NCI-H82 treated with DMSO at 0.1 percent for 48 hours (cell line): Measurements from ENCODE around the gene DNAH8.
A peak's percentile ranks its signal among the peaks of the same experiment; 100 is the strongest.
"Not testable (repeated sequence)": the region's sequence is repeated elsewhere in the genome, so short reads cannot be mapped to it uniquely, and the experiment has no call there.

Experiments
- DNase-seq: peaks from one replicate; lab custom pipeline; 2025; ENCODE audit not compliant: unreplicated experiment; lab: John Stamatoyannopoulos, UW

Gene DNAH8

GRCh38 chr6:38697846-38698245 lies 17.3 kb upstream of the DNAH8 start:
- DNase-seq = no peak

- not testable (repeated sequence) for DNase-seq
Observed at GRCh38 chr6:38699702-38700101, 15.4 kb upstream of the DNAH8 start.

DNA sequence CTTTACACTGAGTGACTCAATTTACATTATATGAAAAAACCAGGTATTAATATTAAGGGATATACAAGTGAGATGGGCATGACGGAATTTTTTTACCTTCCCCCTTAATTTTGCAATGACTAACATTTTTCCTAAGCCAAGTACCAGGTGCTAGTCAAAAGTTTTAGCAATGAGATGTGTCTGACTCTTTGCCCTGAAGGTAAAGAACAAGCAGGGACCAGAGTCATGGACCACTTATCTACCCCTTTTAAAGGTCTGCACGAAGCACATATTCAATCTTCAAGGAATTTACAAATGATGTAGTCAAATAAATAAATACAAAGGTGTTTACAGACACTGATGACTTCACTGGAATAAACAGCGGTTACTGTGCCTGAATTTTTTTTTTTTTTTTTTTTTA lies 13.6 kb upstream of the DNAH8 start:
- DNase-seq = no peak

GRCh38 chr6:38702558-38703397 lies 12.3 kb upstream of the DNAH8 start, which contains the start of gene GLO1:
GLO1 (minus strand) TSS chr6:38703145; CDS start chr6:38703054, 91 bp downstream.
- DNase-seq = peak; percentile 84

DNA sequence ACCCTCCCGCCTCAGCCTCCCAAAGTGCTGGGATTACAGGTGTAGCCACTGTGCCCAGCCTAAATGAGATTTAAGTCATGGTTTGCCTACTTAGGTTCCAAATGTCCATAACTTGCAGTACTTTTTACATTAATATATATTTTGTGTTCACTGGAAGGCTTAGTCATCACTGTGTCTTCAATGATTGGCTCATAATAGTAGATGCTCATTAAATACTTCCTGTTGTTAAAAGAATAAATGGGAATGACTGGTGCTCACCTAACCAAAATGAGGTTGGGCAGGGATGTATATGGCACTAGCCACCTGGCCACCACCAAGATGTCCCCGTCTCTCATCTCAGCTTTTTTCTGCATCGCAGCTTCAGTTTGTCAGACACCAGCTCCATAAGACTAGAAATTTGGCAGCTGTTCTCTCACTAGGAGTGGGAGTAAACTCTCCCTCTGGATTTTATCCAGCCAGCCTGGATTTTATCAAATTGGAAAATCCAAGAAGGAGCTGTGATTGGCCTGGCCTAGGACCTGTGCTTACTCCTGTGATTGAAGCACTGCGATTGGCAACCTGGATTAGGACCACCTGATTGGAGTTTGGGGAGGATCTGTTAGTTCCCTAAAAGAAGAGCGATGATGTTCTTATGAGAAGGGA lies 11.0 kb upstream of the DNAH8 start:
- no peak for DNase-seq

DNA sequence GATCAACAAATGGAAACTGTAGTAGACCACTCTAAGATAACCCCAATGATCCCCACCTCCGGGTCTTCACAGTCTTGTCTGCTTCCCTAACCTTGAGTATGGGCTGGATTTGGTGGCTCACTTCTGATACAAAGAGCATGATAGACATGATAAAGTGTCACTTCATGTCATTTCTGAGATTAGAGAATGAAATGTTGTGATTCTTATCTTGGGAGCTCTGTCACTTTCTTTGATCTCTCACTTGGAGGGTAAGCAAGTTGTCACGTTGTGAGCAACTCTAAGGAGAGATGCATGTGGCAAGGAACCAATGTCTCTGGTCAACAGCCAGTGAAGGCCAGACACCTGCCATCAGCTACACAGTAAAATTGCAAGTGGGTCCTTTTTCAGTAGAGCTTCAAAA lies 9.2 kb upstream of the DNAH8 start:
- DNase-seq = no peak

GRCh38 chr6:38708496-38708895 lies 6.6 kb upstream of the DNAH8 start:
- no peak for DNase-seq

GRCh38 chr6:38713812-38714211 lies 1.3 kb upstream of the DNAH8 start:
- DNase-seq = no peak

DNA sequence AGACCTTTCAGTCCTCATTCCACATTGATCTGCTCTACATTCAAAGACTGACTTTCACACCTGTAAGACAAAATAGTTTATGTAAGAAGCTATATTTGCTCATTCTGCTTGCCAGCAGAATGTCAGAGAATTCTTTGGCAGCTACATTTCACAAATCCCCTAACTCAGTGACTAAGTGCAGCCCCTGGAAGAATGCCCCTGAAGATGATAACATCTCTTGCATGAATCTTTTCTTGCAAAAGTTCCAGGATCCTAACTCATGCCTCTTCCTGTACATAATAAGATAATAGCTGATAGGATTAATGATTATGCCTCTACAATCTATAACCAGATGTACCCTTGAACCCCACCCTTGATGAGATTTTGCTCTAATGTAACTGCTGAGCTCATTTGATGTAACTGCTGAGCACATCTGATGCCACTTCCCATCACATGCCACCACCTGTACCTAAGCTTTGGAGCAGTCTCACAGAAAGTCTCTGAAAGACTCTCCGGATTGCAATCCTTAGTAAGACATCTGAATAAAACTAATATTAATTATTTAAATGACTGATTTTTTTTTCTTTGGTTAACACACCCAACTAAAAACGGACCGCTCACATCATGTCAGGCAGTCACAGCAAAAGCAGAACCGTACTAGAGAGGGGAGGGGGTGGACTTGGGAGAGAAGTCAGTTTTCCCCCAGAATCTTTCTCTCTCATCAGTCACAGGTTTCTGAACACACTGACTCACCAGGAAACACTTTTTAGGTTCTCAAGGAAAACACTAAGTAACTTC lies 684 bp upstream of the DNAH8 start:
- no peak for DNase-seq

DNA sequence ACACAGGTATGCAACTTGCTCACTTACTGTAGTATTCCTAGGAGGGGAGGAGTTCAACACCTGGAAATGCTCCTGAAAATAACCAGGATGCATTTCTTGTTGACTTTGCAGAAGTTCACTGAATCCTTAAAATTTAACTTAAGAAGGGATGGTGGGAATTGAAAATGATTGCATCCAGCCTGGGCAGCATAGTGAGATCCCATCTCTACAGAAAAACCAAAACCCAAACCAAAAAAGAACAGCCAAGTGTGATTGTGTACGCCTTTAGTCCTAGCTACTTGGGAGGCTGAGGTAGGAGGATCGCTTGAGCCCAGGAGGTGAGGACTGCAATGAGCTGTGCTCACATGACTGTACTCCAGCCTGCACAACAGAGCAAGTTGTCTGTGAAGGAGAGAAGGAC lies 1.7 kb downstream of the DNAH8 start:
- DNase-seq = no peak

DNA sequence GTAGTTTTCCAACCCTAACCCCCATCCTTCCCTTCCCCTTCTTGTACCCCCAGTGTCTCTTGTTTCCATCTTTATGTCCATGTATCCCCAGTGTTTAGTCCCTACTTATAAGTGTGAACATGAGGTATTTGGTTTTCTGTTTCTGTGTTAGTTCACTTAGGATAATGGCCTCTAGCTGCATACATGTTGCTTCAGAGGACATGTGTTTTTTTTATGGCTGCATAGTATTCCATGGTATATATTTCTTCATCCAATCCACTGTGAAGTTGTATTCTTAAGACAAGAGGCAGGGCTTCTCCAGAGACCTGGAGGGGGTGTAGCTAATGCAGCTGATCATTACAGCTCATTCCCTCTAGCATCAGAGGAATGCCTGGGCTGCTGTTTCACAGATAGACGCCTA lies 4.2 kb downstream of the DNAH8 start:
- DNase-seq = no peak

DNA sequence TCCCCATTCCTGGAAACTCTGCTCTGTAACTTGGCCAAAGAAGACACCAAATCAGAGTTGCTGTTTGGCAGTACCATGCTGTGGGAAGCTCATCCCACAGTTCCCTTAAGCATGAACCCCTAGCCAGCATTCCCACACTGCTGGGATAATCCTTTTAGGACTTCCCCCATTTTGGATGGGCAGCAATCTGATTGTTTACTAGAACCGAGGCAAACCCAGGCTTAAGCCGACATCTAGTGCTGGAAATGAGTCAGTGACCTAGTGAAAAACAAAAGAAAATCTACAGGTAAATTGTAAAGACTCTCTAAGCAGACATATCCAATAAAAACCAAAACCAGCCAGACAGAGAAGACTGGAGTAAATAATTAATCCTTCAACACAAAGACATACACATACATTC lies 5.2 kb downstream of the DNAH8 start:
- DNase-seq = peak; percentile 25

GRCh38 chr6:38722038-38722437 lies 6.9 kb downstream of the DNAH8 start:
- DNase-seq = no peak

- DNase-seq = no peak
Observed at GRCh38 chr6:38722727-38723334, 7.7 kb downstream of the DNAH8 start.

DNA sequence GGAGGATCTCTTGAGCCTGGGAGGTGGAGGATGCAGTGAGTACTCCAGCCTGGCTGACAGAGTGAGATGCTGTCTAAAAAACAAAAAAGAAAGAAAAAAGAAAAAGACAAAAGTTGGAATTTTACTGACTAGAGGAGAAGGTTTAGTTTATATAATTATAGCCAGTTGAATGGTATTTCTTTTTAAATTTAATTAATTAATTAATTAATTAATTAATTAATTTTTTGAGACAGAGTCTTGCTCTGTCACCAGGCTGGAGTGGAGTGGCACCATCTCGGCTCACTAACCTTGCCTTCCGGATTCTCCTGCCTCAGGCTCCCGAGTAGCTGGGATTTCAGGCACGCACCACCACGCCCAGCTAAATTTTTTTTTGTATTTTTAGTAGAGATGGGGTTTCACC lies 8.7 kb downstream of the DNAH8 start:
- DNase-seq = no peak

GRCh38 chr6:38724343-38724742 lies 9.2 kb downstream of the DNAH8 start:
- no peak for DNase-seq

DNA sequence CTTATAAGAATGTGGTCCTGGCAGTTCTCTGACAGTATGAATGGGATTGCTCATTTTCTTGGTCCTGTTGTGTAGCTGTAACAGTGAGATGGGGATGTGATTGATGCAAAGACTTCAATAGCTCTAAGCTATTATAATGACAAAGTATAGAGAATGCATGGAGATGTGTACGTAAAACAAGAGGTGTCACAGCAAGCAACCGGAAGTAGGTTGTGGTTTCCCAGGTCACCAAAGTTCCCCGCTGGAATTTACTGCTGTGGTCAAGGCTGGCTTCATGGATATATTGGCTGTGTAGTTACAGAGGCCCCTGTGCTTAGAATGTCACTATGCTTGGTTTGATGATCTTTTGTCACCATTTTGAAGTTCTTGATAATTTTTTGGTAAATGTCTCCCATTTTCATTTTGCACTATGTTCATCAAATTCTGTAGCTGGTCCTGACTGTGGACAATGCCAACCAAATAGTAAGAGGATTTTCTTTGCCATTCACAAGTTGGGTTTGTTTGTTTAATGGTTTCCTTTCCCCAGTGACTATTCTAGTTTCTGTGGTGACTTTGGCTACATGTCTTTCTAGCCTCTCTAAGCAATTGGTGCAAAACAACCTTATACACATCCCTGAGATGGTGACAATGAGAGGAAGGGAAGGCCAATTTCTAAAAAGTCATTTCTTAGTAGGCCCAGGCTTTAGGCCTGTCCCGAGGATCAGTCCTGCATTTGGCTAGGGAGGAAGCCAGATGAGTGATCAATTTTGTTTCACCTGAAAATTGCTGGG lies 10.5 kb downstream of the DNAH8 start:
- no peak for DNase-seq

GRCh38 chr6:38728203-38728602 lies 13.1 kb downstream of the DNAH8 start:
- DNase-seq = no peak

- no peak for DNase-seq
Observed at GRCh38 chr6:38730140-38730862, 15.2 kb downstream of the DNAH8 start.

DNA sequence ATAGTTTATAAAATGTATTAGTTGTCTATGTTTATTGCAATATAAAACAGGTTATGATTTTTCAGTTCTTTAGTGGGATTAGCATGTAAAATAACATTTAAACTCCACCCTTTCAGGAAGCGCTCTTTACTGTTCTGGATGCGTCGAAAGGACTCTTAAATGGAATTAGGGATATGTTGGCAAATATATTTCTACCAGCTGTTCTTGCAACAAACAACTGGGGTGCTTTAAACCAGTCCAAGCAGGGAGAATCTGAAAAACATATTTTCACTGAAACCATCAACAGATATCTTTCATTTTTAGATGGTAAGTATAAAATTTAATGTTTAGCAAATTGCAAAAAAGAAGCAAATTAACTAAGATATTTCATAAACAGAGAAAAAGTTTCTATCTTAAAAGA lies 21.8 kb downstream of the DNAH8 start:
- DNase-seq = no peak
